PFSK-1 (cell line): ENCODE data around the gene MPPED1.

ENCODE experiments used
- FOXP2 ChIP-seq: optimal IDR thresholded peaks from 2 replicates; pipeline ENCODE3; 2011; ENCODE audit warnings: borderline replicate concordance, control low read depth, inconsistent platforms; ENCODE audit not compliant: insufficient read depth; ENCODE audit errors: extremely low read length, extremely low read depth
- POLR2AphosphoS5 ChIP-seq: IDR thresholded peaks from 2 replicates; pipeline ENCODE4 v1.6.1; 2012; ENCODE audit warnings: low read depth, mild to moderate bottlenecking, control low read depth, low read length, moderate library complexity
- SIN3A ChIP-seq: IDR thresholded peaks from 2 replicates; pipeline ENCODE4 v1.6.1; 2012; ENCODE audit warnings: mild to moderate bottlenecking, low read length, moderate library complexity, borderline replicate concordance; ENCODE audit not compliant: insufficient read depth
- TAF1 ChIP-seq: IDR thresholded peaks from 2 replicates; pipeline ENCODE4 v1.6.1; 2012; ENCODE audit warnings: low read length, control low read depth, borderline replicate concordance; ENCODE audit not compliant: insufficient read depth
- TF ChIP-seq, protein P1 (sequence below), 2 experiments: IDR thresholded peaks; 2 replicates each; pipeline versions ENCODE4 v1.6.1 to v1.8.0; 2011 to 2012; ENCODE audit warnings: low read depth in 2 of 2, low read length in 2 of 2, control low read depth in 1 of 2, inconsistent platforms in 1 of 2, mild to moderate bottlenecking in 1 of 2, moderate library complexity in 1 of 2; ENCODE audit not compliant: insufficient read depth in 1 of 2

The MPPED1 gene

DNA sequence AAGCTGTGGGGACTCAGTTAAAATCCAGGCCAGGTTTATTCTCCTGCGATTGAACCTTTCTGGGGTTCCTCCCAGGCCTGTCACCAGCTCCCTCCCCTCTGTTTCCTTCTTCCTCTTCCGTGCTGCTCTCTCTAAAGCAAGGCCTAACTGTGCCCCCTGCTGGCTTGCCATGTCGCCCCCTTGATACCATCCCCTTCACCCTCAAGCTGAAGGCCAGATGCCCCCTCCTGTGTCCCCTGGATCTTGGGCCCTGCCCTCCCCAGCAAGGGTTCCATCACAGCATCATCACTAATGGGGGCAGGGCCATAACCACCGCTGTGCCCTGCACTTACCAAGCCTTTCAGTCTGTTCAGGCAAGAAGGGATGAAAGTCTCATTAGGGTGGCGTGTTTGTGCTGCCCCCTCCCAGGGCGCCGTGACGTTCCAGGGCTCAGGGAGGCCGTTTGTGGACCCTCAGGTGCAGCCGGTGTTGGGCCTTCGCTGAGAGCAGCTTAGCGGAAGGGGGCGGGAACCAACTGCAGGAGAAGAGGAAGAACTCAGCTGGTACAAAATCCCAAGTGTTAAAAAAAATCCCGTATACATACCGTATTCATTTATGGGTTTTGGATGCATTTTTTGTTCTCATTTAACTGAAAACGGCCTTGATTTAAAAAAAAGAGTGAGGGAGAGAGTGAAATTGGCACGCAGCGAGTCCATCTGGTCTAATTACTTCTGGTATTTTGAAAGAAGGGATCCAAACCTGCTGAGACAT is 69.9 kb downstream of the MPPED1 start:
- TF ChIP-seq, protein P1, sequence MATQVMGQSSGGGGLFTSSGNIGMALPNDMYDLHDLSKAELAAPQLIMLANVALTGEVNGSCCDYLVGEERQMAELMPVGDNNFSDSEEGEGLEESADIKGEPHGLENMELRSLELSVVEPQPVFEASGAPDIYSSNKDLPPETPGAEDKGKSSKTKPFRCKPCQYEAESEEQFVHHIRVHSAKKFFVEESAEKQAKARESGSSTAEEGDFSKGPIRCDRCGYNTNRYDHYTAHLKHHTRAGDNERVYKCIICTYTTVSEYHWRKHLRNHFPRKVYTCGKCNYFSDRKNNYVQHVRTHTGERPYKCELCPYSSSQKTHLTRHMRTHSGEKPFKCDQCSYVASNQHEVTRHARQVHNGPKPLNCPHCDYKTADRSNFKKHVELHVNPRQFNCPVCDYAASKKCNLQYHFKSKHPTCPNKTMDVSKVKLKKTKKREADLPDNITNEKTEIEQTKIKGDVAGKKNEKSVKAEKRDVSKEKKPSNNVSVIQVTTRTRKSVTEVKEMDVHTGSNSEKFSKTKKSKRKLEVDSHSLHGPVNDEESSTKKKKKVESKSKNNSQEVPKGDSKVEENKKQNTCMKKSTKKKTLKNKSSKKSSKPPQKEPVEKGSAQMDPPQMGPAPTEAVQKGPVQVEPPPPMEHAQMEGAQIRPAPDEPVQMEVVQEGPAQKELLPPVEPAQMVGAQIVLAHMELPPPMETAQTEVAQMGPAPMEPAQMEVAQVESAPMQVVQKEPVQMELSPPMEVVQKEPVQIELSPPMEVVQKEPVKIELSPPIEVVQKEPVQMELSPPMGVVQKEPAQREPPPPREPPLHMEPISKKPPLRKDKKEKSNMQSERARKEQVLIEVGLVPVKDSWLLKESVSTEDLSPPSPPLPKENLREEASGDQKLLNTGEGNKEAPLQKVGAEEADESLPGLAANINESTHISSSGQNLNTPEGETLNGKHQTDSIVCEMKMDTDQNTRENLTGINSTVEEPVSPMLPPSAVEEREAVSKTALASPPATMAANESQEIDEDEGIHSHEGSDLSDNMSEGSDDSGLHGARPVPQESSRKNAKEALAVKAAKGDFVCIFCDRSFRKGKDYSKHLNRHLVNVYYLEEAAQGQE (IDR thresholded peaks at IDR 0.05; ENCODE audit: insufficient read depth in 1 of 2, low read depth in 2 of 2, low read length in 2 of 2) = no peak
- TF ChIP-seq POLR2AphosphoS5 (no peak), FOXP2 (no peak), TAF1 (no peak), SIN3A (no peak)

GRCh38 chr22:43482318-43482625 is 70.5 kb downstream of the MPPED1 start:
- TF ChIP-seq POLR2AphosphoS5 (no peak), TAF1 (no peak), FOXP2 (no peak), SIN3A (no peak)
- TF ChIP-seq, protein P1 (IDR thresholded peaks at IDR 0.05; ENCODE audit: insufficient read depth in 1 of 2, low read depth in 2 of 2, low read length in 2 of 2) = no peak

- no peak for TF ChIP-seq POLR2AphosphoS5
- TF ChIP-seq, protein P1 (IDR thresholded peaks at IDR 0.05; ENCODE audit: insufficient read depth in 1 of 2, low read depth in 2 of 2, low read length in 2 of 2) = no peak
- no peak for TF ChIP-seq TAF1
- TF ChIP-seq SIN3A = no peak
- TF ChIP-seq FOXP2 = no peak
These were observed 71.5 kb downstream of the MPPED1 start for GRCh38 chr22:43483266-43483665.

DNA sequence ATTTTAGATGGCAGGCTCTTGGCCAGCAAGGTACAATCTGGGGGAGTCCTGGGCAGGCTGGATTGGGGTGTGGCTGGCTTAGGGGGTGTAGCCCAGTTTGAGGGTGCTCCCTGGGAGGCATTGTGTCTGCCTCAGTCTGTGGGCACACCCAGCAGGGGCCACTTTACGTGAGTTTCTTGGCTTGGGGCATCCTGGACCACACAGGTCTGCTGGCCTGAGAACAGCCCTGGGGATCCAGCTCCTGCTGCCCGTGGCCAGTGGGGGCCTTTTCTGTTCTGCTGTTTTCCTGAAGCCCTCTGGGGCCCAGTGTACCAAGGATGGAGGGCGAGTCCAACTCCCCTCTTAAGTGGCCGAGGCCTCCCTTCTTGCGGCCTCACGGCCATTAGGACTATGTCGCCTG is 71.9 kb downstream of the MPPED1 start:
- TF ChIP-seq FOXP2 (no peak), POLR2AphosphoS5 (no peak)

DNA sequence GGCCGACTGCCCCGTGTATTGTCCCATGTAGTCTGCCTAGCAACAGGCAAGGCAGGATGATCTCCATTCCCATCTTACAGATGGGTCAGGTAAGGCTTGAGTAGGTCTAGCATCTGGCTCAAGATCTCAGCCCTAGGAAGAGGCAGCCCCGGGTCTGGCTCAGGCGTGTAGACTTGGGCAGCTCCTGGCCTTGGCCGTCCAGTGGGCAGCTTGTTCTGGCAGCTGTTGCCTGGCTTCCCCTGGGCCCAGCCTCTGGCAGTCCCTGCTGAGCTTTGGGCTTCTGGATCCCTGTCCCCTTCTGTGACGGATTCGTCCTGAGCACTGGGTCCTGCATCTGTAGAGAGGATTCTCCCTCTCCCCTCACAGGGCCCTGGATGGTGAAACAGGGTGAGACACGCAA is 72.4 kb downstream of the MPPED1 start:
- no peak for TF ChIP-seq SIN3A
- no peak for TF ChIP-seq FOXP2
- no peak for TF ChIP-seq TAF1
- no peak for TF ChIP-seq POLR2AphosphoS5
- TF ChIP-seq, protein P1 (IDR thresholded peaks at IDR 0.05; ENCODE audit: insufficient read depth in 1 of 2, low read depth in 2 of 2, low read length in 2 of 2) = no peak
